Stimulated activated CD8-positive, alpha-beta memory T cell treated with anti-CD3 and anti-CD28 coated beads, Interleukin-7, amount 100 ng/mL, for 4 hours (primary cell): Measurements from ENCODE around the gene DSTN.

Experiments used
- DNase-seq, 2 donors: peaks; one replicate each; pipeline ENCODE4 v3.0.0-alpha.2; 2020; ENCODE audit warnings: low read depth in 2 of 2

Gene DSTN

DNA sequence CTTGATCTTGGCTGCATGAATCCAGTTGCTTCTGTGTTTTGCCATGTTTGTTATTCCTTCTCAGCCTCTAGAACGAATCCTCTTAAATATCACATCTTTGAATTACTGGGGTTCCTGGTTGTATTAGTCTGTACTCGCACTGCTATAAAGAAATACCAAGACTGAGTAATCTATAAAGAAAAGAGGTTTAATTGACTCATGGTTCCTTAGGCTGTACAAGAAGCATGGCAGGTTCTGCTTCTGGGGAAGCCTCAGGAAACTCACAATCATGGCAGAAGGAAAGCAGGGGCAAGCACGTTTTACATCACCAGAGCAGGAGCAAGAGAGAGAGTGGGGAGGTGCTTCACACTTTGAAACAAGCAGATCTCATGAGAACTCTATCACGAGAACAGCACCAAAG lies 20.7 kb upstream of the DSTN start:
- no peak for DNase-seq

DNA sequence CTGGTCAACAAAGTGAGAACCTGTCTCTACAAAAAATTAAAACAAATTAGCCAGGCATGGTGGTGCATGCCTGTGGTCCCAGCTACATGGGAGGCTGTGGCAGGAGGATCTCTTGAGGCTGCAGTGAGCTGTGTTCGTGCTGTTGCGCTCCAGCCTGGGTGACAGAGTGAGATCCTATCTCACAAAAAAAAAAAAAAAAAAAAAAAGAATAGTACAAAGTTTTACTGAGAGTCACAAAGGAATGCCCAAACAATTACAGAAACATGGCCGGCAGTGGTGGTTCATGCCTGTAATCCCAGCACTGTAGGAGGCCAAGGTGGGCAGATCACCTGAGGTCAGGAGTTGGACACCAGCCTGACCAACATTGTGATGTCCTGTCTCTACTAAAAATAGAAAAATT lies 14.8 kb upstream of the DSTN start:
- DNase-seq = no peak

DNA sequence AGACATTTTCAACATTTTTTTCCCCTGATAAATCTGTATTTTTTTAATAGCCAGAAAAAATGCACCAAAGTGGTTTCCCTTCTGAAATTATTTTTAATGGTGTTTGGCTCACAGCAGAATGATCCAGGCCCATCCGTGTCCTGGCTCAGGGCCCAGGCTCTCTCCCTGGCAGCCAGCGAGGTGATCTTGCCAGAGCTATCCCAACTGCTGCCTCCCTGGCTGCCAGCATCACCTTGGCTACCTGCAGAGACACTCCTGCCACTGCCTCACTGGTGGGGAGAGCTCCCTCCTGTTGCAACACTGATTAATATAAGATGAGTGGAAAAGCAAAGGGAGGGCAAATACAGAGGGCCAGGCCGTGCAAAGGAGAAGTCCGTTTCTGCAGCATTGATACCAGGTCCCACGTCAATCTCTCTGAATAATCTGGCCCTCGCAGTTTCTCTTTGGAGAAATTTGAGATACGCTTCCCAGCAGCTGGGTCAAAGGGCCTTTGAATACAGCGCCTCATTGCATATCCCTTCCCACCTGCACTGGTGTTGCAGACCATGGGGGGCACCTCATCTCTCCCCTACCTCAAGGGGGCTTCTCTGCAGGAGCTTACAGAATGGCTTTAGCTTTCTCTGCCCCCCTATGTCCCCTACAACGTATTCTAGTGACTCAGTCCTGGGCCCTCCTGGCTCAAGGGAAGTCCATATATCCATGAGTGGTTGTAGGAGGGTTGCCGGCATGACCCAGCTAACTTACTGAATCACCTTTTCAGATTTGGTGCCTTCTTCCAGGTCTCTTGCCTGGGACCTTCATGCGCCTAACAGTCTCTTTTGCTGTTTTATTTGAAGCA lies 12.8 kb upstream of the DSTN start:
- no peak for DNase-seq

DNA sequence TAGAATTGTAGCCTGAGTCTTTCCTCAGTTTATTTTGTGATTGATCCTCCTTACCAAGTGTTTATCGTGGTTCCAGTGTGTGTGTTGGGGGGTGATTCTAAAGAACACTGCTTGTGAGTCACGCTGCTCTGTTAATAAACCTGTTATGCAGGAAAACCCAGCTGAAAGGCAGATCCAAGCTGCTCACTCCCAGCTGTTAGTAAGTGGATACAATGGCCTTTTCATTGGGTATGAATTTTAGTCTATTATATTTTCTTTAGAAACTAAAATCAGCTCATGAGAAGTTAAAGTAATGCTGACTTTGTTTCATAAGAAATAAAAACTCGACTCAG lies 12.2 kb upstream of the DSTN start:
- no peak for DNase-seq

DNA sequence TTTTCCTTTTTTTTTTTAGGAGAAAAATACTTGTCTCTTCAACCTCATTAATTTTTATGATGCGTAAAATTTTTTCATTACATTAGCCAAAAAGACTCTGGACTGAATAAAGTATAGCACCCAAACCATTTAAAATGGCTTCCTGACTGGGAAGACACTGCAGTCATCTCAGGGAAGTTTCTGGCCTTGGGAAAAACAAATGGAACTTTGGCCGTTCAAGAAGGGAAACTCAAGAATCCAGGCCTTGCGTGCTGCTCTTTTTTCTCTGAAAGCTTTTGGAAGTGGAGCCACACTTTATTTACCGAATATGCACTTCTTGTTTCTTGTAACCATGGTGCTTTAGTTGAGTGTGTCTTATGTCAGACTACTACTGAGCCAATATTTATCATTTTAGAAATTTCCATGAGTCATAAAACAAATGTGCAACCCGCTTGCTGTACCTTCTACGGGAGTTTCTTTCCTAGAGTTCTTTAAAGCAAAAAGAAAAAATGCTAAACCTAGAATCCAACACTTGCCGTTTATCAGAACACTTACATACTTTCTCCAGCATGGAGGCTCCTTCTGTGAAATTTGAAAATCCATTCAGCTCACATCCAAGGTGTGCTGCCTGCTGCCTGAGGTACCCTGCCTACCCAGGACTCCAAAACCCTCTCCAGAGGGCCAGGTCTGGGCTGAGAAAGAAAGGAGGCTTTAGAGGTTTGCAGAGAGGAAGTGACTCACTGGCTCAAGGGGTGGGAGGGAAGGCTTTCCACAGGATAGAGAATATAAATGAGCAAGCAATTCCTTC lies 11.5 kb upstream of the DSTN start:
- DNase-seq = no peak

DNA sequence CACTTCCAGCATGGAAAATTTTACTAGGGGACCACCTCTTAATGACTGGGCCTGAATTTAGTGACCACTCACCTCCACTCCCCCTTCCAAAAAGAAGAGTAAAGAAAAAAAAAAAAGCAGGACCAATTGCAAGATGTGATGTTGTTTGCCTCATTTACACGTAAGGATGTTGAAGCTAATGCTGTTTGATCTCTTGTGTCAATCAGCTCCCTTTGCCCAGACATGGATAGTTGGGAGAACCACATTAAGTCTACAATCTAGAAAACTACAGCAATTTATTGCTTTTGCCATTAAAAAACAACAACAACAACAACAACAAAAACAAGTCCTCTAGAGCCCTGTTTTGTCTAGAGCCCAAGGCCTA lies 11.0 kb upstream of the DSTN start:
- DNase-seq = no peak

DNA sequence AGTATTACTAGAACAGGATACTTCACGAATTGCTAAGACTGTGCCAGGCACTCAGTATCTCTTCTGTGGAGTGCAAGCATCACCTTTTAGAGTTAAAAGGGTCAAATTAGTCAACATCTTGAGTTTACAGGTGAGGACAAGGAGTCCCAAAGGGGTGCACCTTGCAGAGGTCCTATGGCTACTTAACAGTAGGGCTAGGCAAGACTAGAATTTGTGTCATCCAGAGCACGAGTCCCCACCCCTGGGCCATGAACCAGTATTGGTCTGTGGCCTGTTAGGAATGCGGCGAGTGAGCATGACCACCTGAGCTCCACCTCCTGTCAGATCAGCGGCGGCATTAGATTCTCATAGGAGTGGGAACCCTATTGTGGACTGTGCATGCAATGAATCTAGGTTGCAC lies 10.5 kb upstream of the DSTN start:
- DNase-seq = no peak

DNA sequence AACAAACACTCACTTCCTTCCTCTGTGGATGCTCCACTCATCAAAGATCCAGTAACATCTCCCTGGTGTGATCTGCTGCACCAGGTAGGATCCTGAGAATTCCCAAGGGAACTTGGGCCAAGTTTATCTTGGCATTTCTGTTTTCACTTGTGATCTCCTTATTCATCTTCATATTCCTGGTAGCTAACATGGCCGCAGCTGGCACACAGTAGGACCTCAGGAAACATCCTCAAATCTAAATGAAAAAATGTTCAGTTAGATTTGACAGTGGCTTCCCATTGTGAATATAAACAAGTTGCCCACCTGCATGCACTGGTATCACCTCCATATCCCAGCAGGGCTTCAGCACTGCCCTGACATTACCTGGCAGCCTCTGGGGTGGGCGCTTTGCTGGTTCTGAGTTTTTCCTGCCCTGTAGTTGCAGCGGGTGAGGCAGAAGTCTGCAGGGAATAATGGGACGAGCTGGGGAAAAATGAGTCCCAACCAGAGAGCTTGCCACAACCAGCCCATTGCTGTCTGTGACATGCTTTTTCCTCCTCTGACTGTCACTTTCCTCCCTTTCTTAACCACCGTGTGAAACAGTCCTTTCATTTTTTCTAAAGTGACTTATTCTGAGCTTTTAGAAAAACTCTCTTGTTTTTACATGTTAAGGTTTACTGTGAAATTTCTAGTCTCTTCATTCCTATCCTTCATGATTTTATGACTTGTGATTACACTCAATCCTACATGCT lies 9.4 kb upstream of the DSTN start:
- no peak for DNase-seq

DNA sequence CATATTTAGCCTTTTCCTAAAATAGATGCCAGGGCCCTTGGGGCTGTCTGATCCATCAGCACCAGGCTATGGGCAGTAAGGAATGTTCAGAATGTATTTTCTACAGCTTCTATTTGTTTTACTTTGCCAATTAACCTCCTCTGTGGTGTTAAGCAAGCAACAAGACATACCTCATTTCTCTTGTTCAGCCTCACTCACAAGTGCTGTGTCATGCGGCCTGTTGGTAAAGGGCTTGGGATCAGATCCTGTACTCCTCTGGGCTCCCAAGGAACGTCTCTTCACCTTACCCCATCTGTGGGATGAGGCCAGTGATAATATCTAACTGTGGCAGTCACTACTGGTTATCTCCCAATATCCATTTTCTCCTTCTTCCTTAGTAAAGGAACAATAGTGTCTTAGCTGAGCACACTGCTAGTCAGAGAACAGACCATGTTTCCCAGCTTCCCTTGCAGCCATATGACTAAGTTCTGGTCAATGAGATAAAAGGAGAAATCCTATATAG lies 7.0 kb upstream of the DSTN start:
- no peak for DNase-seq

DNA sequence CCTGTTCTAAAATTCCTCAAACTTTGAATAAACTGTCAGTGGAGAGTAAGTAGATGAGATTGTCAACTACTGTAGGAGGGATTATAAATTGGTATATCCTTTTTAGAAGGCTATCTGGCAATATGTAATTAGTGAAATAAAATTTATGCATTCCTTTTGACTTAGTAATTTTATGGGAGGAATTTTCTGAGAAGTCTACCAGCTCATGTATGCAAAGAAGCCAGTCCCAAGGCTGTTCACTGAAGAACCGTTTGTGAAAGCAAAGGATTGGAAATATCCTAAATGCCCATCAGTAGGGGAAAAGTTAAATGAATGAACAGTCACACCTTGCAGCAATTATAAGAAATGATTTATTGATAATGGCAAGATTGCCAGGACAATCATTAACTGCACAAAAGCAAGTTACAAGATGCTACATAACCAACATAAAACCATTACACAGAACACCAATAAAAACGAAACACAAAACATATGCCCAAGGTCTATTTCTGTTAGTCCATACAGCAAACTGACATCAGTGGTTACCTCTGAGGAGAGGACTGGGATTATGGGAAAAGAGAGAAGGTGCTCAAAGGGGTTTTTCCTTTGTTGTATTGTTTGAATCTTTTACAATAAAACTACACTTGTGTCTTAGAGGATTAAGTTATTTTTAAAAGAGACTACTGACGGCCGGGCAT lies 4.6 kb upstream of the DSTN start:
- DNase-seq = no peak

DNA sequence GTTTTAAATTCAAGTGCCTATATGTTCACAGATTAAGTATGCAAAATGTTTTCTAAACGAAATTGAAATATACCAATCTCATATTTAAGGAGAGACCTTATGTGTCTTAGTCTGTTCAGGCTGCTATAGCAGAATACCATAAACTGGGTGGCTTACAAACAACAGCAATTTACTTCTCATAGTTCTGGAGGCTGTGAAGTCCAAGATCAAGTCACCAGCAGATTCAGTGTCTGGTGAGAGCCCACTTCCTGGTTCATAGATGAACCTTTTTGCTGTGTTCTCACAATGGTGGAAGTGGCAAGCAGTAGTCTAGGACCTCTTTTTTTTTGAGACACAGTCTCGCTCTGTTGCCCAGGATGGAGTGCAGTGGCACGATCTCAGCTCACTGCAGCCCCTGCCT lies 3.5 kb upstream of the DSTN start:
- DNase-seq = no peak

DNA sequence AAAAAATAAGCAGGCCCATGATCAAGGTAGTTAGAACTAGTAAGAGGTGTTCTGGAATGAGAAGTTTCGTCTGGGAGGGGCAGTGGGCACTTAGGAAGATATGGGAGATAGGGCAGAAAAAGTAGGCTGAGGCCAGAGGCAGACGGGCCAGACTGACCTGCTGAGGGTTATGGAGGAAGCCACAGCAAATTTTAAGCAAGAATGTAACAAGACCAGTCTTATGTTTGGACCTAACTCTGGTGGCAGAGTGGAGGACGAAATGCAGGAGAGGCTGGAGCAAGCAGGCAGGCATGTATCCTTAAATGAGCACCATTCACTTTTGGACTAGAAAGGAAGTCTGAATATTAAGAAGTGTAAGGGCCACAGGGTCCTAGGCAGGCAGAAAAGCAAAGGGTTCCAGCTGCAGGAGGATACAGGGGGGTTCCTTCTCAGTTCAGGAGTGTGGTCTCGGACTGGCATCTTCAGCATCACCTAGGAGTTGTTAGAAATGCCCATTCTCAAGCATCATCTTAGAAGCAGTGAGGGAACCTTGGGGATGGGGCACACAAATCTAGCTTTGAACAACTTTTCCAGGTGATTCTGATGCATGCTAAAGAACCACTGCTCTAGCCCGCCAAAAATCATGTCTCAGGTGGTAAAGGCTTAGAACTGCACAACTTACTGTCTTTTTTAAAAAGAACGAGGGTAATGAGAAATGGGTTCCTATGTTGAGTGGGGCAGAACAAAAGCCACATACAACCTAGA lies 1.7 kb upstream of the DSTN start:
- DNase-seq = no peak

DNA sequence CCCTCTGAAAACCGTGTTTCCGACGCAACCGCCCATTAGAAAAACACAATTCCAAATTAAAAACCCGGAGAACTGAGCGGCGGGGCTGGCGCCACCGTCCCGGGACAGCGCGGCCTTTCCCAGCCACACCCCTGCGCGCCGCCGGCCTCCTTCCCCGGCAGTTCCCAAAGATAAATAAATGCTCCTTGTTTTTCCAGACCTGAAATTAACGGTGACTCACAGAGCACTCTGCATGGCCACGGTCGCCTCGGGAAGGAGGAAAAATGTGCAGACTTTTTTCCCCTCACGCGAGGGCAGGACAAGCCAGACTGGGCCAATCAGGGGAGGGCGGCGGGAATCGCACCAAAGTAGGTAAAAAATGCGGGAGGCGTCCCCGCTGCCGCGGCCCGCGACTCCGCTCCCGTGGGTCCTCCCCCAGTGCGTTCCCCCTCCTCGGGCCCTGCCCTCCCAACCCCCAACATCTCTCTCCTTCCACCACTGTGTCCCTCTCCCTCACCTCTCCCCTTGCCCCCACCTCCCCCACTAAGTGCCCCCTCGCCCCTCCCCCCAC lies 828 bp upstream of the DSTN start:
- DNase-seq = peak in 1 of 2 donors; percentile 6

DNA sequence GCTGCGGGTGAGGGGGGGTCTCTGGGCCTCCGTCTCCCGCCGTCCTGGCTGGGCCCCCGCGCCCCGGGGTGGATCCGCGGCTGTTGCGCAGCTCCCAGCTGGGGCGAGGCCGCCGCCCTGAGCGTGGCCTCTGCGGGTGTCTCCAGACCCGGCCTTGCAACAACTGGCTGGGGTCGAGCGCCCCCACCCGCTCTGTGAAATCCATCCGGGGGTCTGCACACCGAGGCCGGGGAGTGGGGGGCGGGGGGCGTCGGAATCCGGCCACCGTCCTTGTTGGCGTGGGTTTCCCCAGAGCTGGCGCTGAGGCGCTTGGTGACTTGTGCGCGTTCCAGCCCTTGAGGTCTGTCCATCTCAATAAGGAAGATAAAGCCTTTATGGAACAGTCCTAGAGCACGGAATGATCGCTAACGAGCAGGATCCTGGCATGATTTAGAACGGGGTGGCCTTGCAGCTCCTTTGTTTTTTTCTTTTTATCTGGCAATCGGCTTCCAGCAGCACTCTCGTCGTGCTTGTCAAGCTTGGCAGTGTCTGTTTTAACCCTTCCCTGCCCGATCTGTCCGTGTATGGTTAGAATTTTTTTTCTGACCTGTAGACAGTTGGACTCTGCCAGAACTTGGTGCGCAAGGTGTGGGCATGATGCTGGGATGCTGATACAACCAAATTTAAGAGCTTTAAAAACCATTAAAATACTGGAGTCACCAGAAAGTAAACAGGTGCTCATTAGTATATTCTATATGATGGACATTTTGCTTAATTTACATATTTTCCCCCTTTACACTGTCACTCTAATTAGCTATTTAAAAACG lies 675 bp downstream of the DSTN start:
- no peak for DNase-seq

DNA sequence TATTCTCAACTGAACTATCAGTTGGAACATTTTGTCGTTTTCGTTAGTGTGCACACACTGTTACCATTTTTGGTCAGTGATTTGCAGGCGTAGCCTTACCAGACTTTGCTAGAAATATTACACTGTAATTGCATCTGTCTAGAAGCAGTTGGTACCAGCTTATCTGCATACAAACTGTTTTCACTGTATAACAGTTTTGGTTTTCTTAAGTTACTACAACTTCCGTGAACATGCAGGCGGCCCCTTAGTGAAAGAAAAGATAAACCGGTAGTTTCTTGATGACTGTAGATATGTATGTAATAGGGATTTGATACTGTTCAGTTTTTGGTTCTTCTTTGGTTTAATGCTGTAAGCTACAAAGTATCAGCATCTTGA lies 1.3 kb downstream of the DSTN start:
- DNase-seq = no peak

DNA sequence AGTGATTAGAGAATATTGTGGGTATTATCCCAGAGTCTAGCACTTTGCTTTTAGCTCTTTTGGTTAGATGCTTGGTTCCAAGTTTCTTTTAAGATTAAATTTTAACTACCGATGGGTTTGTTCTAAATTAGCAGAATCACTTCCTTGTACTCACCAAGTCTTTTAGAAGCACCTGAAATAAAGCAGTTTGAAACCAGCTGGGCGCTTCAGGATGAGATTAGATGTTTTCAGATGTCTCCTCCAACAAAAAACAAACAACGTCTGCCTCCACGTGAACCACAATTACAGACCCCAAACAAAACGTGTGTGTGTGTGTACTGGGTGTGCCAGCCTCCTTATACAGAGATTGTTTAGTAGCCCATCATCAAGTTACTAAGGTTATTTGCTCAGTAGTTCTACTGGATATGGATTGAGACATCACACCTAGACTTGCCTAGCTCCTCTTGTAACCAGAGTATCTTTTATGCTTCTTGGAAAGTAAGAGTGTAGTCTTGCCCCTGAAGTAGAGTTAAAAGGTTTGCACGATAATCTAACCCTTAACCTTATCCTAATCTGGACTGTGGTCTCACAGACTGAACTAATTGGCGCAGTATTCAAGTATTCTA lies 2.3 kb downstream of the DSTN start:
- DNase-seq = no peak

DNA sequence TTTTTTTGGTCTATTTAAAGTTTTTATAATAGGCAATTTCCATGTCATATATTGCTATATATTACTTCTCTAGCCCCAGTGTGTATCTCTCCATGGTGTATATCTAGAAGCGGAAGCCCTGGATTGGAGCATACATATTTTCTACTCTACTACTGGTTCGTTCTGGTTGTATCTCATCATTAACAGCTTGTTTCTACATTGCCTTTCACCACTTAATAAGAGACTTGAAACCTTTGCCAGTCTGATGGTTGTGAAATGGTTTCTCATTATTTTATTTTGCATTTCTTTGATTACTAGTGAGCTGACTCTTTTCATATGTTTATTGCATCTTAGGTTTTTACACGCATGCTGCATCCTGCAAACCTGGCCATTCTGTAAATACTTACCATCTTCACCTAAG lies 3.6 kb downstream of the DSTN start:
- no peak for DNase-seq

DNA sequence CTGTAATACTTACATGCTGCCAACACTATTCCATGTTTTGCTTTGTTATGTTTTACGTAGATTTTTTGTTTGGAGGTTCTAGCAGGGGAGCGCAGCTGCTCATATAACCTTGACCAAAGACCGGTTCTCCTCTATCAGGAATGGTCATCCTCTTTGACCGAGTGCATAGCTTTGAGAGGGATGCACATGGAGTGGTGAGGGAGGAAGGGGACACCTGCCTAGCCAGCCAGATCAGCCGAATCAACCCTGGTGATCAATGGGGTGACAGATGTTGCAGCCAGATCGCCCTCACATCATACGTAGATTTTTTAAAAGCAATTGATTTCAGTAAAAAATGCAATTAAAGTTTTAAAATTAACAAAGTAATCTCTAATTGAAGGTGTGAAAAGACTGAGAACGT lies 6.3 kb downstream of the DSTN start:
- no peak for DNase-seq

DNA sequence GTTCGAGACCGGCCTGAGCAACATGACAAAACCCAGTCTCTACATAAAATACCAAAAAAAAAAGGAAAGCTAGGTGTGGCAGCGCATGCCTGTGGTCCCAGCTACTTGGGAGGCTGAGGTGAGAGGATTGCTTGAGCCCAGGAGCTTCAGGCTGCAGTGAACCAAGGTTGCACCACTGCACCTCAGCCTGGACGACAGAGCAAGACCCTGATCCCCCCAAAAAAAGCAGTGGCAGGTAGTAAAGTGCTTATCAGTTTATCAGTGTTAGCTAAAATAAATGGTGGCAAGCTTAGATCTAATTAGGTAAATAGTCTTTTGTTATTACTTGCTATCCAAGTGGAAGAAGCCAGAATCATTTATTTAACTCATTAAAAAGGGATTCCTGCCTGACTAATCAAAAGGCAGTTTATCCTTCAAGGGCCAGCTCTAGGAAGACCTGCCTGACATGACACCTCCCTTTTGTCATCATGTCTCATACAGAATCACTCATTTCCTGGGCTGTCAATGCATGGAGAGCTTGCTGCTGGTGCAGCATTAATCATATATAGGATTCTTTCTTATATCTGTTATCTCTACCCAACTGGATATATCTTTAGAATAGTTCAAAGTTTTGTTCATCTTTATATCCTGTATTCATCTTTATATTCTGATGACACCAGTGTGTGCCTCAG lies 9.6 kb downstream of the DSTN start:
- DNase-seq = no peak
